ENCODE measurements around the gene ZNF66.
"Not testable (repeated sequence)": the region's sequence is repeated elsewhere in the genome, so short reads cannot be mapped to it uniquely, and the experiment has no call there.

The ZNF66 gene

DNA sequence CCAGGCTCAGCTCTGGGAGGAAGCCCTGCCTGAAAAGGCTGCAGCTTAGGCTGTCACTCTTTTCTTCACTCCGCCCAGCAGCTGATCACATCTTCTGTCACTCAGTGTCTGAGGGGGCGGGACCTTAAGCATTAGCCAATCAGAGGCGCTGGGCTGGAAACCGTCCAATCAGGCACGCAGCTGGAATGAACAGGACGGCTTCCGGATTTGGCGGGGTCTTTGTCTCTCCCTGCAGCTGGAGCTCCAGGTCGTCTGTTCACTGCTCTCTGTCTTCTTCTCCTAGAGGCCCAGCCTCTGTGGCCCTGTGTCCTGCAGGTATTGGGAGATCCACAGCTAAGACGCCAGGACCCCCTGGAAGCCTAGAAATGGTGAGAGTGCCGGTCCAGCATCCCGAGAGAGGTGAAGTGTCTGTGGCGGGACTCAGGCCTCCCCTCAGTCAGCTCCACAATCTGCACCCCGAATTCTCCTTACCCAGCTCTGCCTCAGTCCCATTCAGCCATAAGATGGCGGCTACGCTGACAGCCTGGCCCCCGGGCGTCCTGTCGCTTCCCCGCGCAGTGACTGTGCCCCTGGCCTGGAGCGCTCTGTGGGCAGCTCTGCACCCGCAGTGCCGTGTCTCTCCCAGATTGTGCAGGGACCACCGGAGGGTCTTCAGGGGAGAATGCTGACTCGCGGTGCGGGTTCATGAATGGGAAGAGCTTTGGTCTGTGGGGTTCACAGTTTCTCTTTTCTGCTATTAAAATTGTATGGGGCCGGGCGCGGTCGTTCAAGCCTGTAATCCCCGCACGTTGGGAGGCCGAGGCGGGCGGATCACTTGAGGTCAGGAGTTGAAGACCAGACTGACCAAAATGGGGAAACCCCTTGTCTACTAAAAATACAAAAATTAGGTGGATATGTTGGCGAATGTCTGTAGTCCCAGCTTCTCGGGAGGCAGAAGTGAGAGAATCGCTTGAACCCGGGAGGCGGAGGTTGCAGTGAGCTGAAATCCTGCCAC is at the start of gene ZNF66:
Gene ZNF66, plus strand, starts transcription at position 222 of the 994 bp plus-strand sequence. Its CDS starts 144 bp downstream, at position 366.
- H3K4me1 ChIP-seq (ENCODE audit: control insufficient read depth in 2 of 2, insufficient read depth in 2 of 2, low read length in 2 of 2) = no peaks in the 10 kb centered on the region
- H3K9ac ChIP-seq (ENCODE audit: low read depth in 1 of 2, low read length in 2 of 2) = peak within 1 kb of the TSS; percentile 84
- peak within 1 kb of the TSS; percentile 60 to 70 for H3K27ac ChIP-seq (ENCODE audit: low read depth in 2 of 2, low read length in 2 of 2)
- H3K36me3 ChIP-seq (ENCODE audit: control insufficient read depth in 2 of 2, insufficient read depth in 2 of 2, low read length in 2 of 2) = peaks cover 3 to 4% of the 10 kb centered on the region in 2 donors
- peak within 1 kb of the TSS; percentile 92 to 96 for H3K4me3 ChIP-seq (ENCODE audit: low read length in 2 of 2)
- no peaks in the 10 kb centered on the region for H3K9me3 ChIP-seq (ENCODE audit: control insufficient read depth in 2 of 2, low read length in 2 of 2)
- H3K27me3 ChIP-seq (ENCODE audit: control insufficient read depth in 2 of 2, insufficient read depth in 2 of 2, low read length in 2 of 2) = no peaks in the 10 kb centered on the region

GRCh38 chr19:20750169-20750568 is 25.9 kb upstream of the ZNF66 start:
- H3K9ac ChIP-seq (ENCODE audit: low read depth in 1 of 2, low read length in 2 of 2); H3K27me3 ChIP-seq (ENCODE audit: control insufficient read depth in 2 of 2, insufficient read depth in 2 of 2, low read length in 2 of 2); H3K9me3 ChIP-seq (ENCODE audit: control insufficient read depth in 2 of 2, low read length in 2 of 2); H3K4me3 ChIP-seq (ENCODE audit: low read length in 2 of 2); H3K4me1 ChIP-seq (ENCODE audit: control insufficient read depth in 2 of 2, insufficient read depth in 2 of 2, low read length in 2 of 2); H3K36me3 ChIP-seq (ENCODE audit: control insufficient read depth in 2 of 2, insufficient read depth in 2 of 2, low read length in 2 of 2); H3K27ac ChIP-seq (ENCODE audit: low read depth in 2 of 2, low read length in 2 of 2): not testable (repeated sequence)

DNA sequence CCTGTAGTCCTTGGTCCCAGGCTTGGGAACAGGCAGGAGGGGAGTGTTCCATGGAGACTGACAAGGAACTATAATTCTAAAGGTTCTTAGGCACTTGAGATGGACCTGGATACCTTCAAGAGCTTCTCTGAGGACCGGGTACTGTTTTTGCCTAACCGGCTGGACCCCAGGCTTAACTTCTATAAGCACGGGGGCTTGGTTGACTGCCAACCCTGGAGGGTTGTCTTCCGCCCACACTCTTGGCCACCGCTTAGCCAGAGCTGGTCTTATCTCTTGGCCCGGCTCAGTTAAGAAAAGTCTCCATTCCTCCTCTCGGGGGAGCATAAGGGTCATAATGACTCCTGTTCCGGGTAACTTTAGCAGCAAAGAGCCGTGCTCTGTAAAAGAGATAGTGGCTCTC is 23.8 kb upstream of the ZNF66 start:
- not testable (repeated sequence) for H3K27me3 ChIP-seq (ENCODE audit: control insufficient read depth in 2 of 2, insufficient read depth in 2 of 2, low read length in 2 of 2); H3K9me3 ChIP-seq (ENCODE audit: control insufficient read depth in 2 of 2, low read length in 2 of 2); H3K4me1 ChIP-seq (ENCODE audit: control insufficient read depth in 2 of 2, insufficient read depth in 2 of 2, low read length in 2 of 2); H3K4me3 ChIP-seq (ENCODE audit: low read length in 2 of 2); H3K27ac ChIP-seq (ENCODE audit: low read depth in 2 of 2, low read length in 2 of 2); H3K9ac ChIP-seq (ENCODE audit: low read depth in 1 of 2, low read length in 2 of 2); H3K36me3 ChIP-seq (ENCODE audit: control insufficient read depth in 2 of 2, insufficient read depth in 2 of 2, low read length in 2 of 2)

DNA sequence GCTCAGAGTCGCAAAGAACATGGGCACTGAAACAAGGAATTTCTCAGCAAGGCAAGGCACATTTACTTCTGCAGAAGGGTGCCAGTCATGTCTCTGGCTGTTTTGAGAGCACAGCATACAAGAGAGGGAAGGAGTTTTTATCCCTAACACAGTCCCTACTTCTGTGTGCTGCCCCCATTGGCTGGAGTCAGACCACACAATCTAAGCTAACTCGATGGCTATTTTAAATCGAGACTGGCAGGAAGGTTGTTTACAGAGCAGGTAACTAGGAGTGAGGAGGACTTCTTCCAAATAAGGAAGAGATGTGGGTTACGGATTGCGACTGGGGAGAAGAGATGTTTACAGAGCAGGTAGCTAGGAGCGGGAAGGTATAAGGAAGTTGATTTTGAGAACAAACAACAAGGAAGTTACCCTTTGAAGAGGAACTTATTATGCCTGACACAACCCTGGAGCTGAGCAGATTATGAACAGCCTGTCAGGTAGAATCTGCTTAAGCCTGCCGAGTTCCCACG is 6.8 kb upstream of the ZNF66 start:
- not testable (repeated sequence) for H3K36me3 ChIP-seq (ENCODE audit: control insufficient read depth in 2 of 2, insufficient read depth in 2 of 2, low read length in 2 of 2); H3K4me3 ChIP-seq (ENCODE audit: low read length in 2 of 2); H3K9ac ChIP-seq (ENCODE audit: low read depth in 1 of 2, low read length in 2 of 2); H3K4me1 ChIP-seq (ENCODE audit: control insufficient read depth in 2 of 2, insufficient read depth in 2 of 2, low read length in 2 of 2); H3K27me3 ChIP-seq (ENCODE audit: control insufficient read depth in 2 of 2, insufficient read depth in 2 of 2, low read length in 2 of 2); H3K27ac ChIP-seq (ENCODE audit: low read depth in 2 of 2, low read length in 2 of 2); H3K9me3 ChIP-seq (ENCODE audit: control insufficient read depth in 2 of 2, low read length in 2 of 2)

- H3K27me3 ChIP-seq (ENCODE audit: control insufficient read depth in 2 of 2, insufficient read depth in 2 of 2, low read length in 2 of 2) = no peaks in the 10 kb centered on the region
- H3K4me1 ChIP-seq (ENCODE audit: control insufficient read depth in 2 of 2, insufficient read depth in 2 of 2, low read length in 2 of 2) = no peaks in the 10 kb centered on the region
- no peak overlapping the region for H3K27ac ChIP-seq (ENCODE audit: low read depth in 2 of 2, low read length in 2 of 2)
- H3K9me3 ChIP-seq (ENCODE audit: control insufficient read depth in 2 of 2, low read length in 2 of 2) = peaks cover 6 to 15% of the 10 kb centered on the region in 2 donors
- H3K36me3 ChIP-seq (ENCODE audit: control insufficient read depth in 2 of 2, insufficient read depth in 2 of 2, low read length in 2 of 2) = peaks cover 0 to 10% of the 10 kb centered on the region in 2 donors
- H3K9ac ChIP-seq (ENCODE audit: low read depth in 1 of 2, low read length in 2 of 2) = no peak overlapping the region
- no peak overlapping the region for H3K4me3 ChIP-seq (ENCODE audit: low read length in 2 of 2)
Observed at GRCh38 chr19:20787786-20788185, 11.7 kb downstream of the ZNF66 start.

GRCh38 chr19:20791806-20792205 is 15.7 kb downstream of the ZNF66 start:
- Histone ChIP-seq H3K9me3 (ENCODE audit: control insufficient read depth in 2 of 2, low read length in 2 of 2) (peaks cover 15% of the 10 kb centered on the region in 2 donors), H3K27ac (ENCODE audit: low read depth in 2 of 2, low read length in 2 of 2) (no peak overlapping the region), H3K9ac (ENCODE audit: low read depth in 1 of 2, low read length in 2 of 2) (no peak overlapping the region), H3K4me1 (ENCODE audit: control insufficient read depth in 2 of 2, insufficient read depth in 2 of 2, low read length in 2 of 2) (no peaks in the 10 kb centered on the region), H3K27me3 (ENCODE audit: control insufficient read depth in 2 of 2, insufficient read depth in 2 of 2, low read length in 2 of 2) (no peaks in the 10 kb centered on the region), H3K36me3 (ENCODE audit: control insufficient read depth in 2 of 2, insufficient read depth in 2 of 2, low read length in 2 of 2) (peaks cover 7 to 14% of the 10 kb centered on the region in 2 donors), H3K4me3 (ENCODE audit: low read length in 2 of 2) (no peak overlapping the region)

DNA sequence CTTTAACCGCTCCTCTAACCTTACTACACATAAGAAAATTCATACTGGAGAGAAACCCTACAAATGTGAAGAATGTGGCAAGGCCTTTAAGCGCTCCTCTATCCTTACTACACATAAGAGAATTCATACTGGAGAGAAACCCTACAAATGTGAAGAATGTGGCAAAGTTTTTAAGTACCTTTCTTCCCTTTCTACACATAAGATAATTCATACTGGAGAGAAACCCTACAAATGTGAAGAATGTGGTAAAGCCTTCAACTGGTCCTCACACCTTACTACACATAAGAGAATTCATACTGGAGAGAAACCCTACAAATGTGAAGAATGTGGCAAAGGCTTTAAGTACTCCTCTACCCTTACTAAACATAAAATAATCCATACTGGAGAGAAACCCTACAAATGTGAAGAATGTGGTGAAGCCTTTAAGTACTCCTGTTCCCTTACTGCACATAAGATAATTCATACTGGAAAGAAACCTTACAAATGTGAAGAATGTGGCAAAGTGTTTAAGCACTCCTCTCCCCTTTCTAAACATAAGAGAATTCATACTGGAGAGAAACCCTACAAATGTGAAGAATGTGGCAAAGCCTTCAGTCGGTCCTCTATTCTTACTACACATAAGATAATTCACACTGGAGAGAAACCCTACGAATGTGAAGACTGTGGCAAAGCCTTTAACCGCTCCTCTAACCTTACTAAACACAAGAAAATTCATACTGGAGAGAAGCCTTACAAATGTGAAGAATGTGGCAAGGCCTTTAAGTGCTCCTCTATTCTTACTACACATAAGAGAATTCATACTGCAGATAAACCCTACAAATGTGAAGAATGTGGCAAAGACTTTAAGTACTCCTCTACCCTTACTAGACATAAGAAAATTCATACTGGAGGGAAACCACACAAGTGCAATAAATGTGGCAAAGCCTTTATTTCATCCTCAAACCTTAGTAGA is 30.5 kb downstream of the ZNF66 start:
- not testable (repeated sequence) for H3K9ac ChIP-seq (ENCODE audit: low read depth in 1 of 2, low read length in 2 of 2); H3K27me3 ChIP-seq (ENCODE audit: control insufficient read depth in 2 of 2, insufficient read depth in 2 of 2, low read length in 2 of 2); H3K27ac ChIP-seq (ENCODE audit: low read depth in 2 of 2, low read length in 2 of 2); H3K36me3 ChIP-seq (ENCODE audit: control insufficient read depth in 2 of 2, insufficient read depth in 2 of 2, low read length in 2 of 2); H3K4me1 ChIP-seq (ENCODE audit: control insufficient read depth in 2 of 2, insufficient read depth in 2 of 2, low read length in 2 of 2)
- H3K4me3 ChIP-seq (ENCODE audit: low read length in 2 of 2) = peak overlapping the region in 1 of 2 donors; percentile 13
- H3K9me3 ChIP-seq (ENCODE audit: control insufficient read depth in 2 of 2, low read length in 2 of 2) = peaks cover 32 to 39% of the 10 kb centered on the region in 2 donors

- H3K9me3 ChIP-seq (ENCODE audit: control insufficient read depth in 2 of 2, low read length in 2 of 2) = peaks cover 6 to 16% of the 10 kb centered on the region in 2 donors
- H3K27me3 ChIP-seq (ENCODE audit: control insufficient read depth in 2 of 2, insufficient read depth in 2 of 2, low read length in 2 of 2) = no peaks in the 10 kb centered on the region
- H3K4me3 ChIP-seq (ENCODE audit: low read length in 2 of 2) = no peak overlapping the region
Observed at GRCh38 chr19:20840371-20840770, 64.3 kb downstream of the ZNF66 start.

More at GRCh38 chr19:20840371-20840770, 64.3 kb downstream of the ZNF66 start:
- Histone ChIP-seq H3K4me1 (ENCODE audit: control insufficient read depth in 2 of 2, insufficient read depth in 2 of 2, low read length in 2 of 2) (no peaks in the 10 kb centered on the region), H3K27ac (ENCODE audit: low read depth in 2 of 2, low read length in 2 of 2) (no peak overlapping the region), H3K36me3 (ENCODE audit: control insufficient read depth in 2 of 2, insufficient read depth in 2 of 2, low read length in 2 of 2) (no peaks in the 10 kb centered on the region), H3K9ac (ENCODE audit: low read depth in 1 of 2, low read length in 2 of 2) (no peak overlapping the region)

Data from mucosa of rectum (tissue), 2 donors.